ENCODE results near the gene EVPL. TPM values are rescaled to one million over a fixed set of nuclear protein-coding genes. Genes with fewer than 3 reads are reported as not detected.

The EVPL gene
- total and polyA plus RNA-seq, 2 donors (not counting 3 experiments of a cell fraction or from before 2014, with no cell fraction given): not detected

DNA sequence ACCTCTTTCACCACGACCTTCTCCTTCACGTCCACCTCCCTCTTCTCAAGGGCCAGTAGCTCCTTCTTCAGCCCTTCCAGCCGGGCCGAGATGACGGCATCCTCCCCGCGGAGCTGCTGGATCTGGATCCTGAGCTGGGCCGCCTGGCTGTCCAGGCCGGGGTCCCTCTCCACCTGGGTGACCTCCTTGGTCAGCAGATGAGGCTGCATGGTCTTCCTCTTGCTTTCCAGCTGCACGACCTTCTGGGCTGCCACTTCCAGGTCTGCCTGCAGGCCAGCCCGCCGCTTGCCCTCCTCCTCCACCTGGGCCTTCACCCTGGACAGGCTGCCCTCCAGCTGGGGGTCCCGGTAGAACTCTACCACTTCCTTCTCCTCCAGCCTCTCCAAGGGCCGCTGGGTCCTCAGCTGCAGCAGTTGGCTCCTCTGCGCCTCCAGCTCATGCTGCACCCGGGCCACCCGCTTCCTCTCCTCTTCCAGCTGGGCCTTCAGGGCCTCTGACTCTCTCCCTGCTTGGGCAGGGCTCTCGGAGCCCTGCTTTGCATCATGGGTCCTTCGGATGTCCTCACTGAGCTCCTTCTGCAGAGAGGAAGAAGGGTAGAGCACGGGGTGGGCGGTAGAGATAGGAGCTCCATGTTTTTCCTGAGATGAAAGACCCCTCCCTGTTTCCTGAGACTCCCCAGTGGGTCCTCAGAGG is 17.0 kb downstream of the EVPL start:
- H3K27ac ChIP-seq (ENCODE audit: insufficient read depth, low read depth, low read length): no peak overlapping the region
- no peaks in the 10 kb centered on the region for H3K9me1 ChIP-seq (replicated peaks; ENCODE audit: control insufficient read depth, extremely low read depth, insufficient read depth, low read length)
- H3K4me2 ChIP-seq (ENCODE audit: insufficient read depth, low read length): no peak overlapping the region
- POLR2A ChIA-PET: no interaction called here
- H2AFZ ChIP-seq (ENCODE audit: low read depth, low read length): no peak overlapping the region
- DNase-seq (ENCODE audit: low read depth, low spot score) (no peak), FAIRE-seq (no peak)
- no peak overlapping the region for H3K9ac ChIP-seq (replicated peaks; ENCODE audit: extremely low read depth, insufficient read depth, low read length)
- BruUV-seq (replicated peaks): no TSS peak
- dilution Hi-C loops (cut with MboI; ENCODE audit: extremely low pct_ligation_motif_present, low sequenced_read_pairs) (no loop called here), intact Hi-C loops (cut with micrococcal nuclease) (loop anchor here (5.0 to 10.0 kb wide), 5 partner anchors 67 to 265 kb away; partner anchors contain the start of gene ZACN)
- H3K4me3 ChIP-seq (replicated peaks in 1 of 3; ENCODE audit: insufficient read depth in 1 of 3, low read depth in 1 of 3, low read length in 3 of 3): no peak overlapping the region
- H3K4me1 ChIP-seq (ENCODE audit: control insufficient read depth, extremely low read depth, insufficient read depth, low read length): no peaks in the 10 kb centered on the region
- H3K9me3 ChIP-seq (replicated peaks; ENCODE audit: control insufficient read depth, insufficient read depth, low read length): no peaks in the 10 kb centered on the region
- no peaks in the 10 kb centered on the region for H4K20me1 ChIP-seq (replicated peaks; ENCODE audit: control insufficient read depth, extremely low read depth, insufficient read depth, low read length)
- H3K36me3 ChIP-seq (ENCODE audit: control insufficient read depth in 2 of 2, extremely low read depth in 1 of 2, insufficient read depth in 2 of 2, low read length in 2 of 2): no peaks in the 10 kb centered on the region
- no peaks in the 10 kb centered on the region for H3K27me3 ChIP-seq (ENCODE audit: control insufficient read depth in 2 of 2, insufficient read depth in 2 of 2, low read length in 2 of 2)
- TF ChIP-seq MYC (IDR thresholded peaks at IDR 0.05; ENCODE audit: low read depth, low read length): no peak
- CTCF ChIA-PET: interaction anchor here (0.9 to 4.6 kb wide), 10 partner anchors 9 to 279 kb away, joined by 3 to 35 read pairs (median 4); partner anchors contain the start of genes CDK3 and MRPL38
- H3K79me2 ChIP-seq (ENCODE audit: control insufficient read depth, insufficient read depth, low read length): no peaks in the 10 kb centered on the region

- DNase-seq (ENCODE audit: low read depth, low spot score): no peak
- BruUV-seq (replicated peaks): no TSS peak
- H3K4me1 ChIP-seq (ENCODE audit: control insufficient read depth, extremely low read depth, insufficient read depth, low read length): no peaks in the 10 kb centered on the region
- H3K27ac ChIP-seq (ENCODE audit: insufficient read depth, low read depth, low read length): no peak overlapping the region
- H3K27me3 ChIP-seq (ENCODE audit: control insufficient read depth in 2 of 2, insufficient read depth in 2 of 2, low read length in 2 of 2): no peaks in the 10 kb centered on the region
- intact Hi-C loops (cut with micrococcal nuclease) (loop anchor here (10.0 kb wide), 1 partner anchor 235 kb away; a partner anchor contains a TSS), dilution Hi-C loops (cut with MboI; ENCODE audit: extremely low pct_ligation_motif_present, low sequenced_read_pairs) (no loop called here)
- FAIRE-seq: no peak
- H3K79me2 ChIP-seq (ENCODE audit: control insufficient read depth, insufficient read depth, low read length): no peaks in the 10 kb centered on the region
- POLR2A ChIA-PET: no interaction called here
- TF ChIP-seq, protein P1, sequence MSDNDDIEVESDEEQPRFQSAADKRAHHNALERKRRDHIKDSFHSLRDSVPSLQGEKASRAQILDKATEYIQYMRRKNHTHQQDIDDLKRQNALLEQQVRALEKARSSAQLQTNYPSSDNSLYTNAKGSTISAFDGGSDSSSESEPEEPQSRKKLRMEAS (IDR thresholded peaks at IDR 0.05; ENCODE audit: insufficient read depth, insufficient read length): no peak
- no peak for TF ChIP-seq EZH2 (IDR thresholded peaks at IDR 0.05; ENCODE audit: borderline replicate concordance, low read depth, low read length, severe bottlenecking)
- no peak for TF ChIP-seq JUN (IDR thresholded peaks at IDR 0.05; ENCODE audit: borderline replicate concordance, insufficient read depth, insufficient read length, low read depth)
- no peak for TF ChIP-seq GATA2 (IDR thresholded peaks at IDR 0.05; ENCODE audit: insufficient read depth, insufficient read length, low read depth, low read length)
- TF ChIP-seq FOS (IDR thresholded peaks at IDR 0.05; ENCODE audit: borderline replicate concordance, insufficient read depth, low read length): no peak
- no peak for TF ChIP-seq MYC (IDR thresholded peaks at IDR 0.05; ENCODE audit: low read depth, low read length)
- no peak overlapping the region for H3K4me3 ChIP-seq (replicated peaks in 1 of 3; ENCODE audit: insufficient read depth in 1 of 3, low read depth in 1 of 3, low read length in 3 of 3)
- no peak overlapping the region for H3K9ac ChIP-seq (replicated peaks; ENCODE audit: extremely low read depth, insufficient read depth, low read length)
- no peak overlapping the region for H3K4me2 ChIP-seq (ENCODE audit: insufficient read depth, low read length)
- no peaks in the 10 kb centered on the region for H4K20me1 ChIP-seq (replicated peaks; ENCODE audit: control insufficient read depth, extremely low read depth, insufficient read depth, low read length)
- H3K9me3 ChIP-seq (replicated peaks; ENCODE audit: control insufficient read depth, insufficient read depth, low read length): no peaks in the 10 kb centered on the region
- no peak overlapping the region for H2AFZ ChIP-seq (ENCODE audit: low read depth, low read length)
- H3K36me3 ChIP-seq (ENCODE audit: control insufficient read depth in 2 of 2, extremely low read depth in 1 of 2, insufficient read depth in 2 of 2, low read length in 2 of 2): no peaks in the 10 kb centered on the region
- CTCF ChIA-PET: interaction anchor here (0.9 to 4.6 kb wide), 7 partner anchors 10 to 280 kb away, joined by 3 to 35 read pairs (median 4); partner anchors contain the start of genes CDK3 and MRPL38
- no peaks in the 10 kb centered on the region for H3K9me1 ChIP-seq (replicated peaks; ENCODE audit: control insufficient read depth, extremely low read depth, insufficient read depth, low read length)
These were observed 17.7 kb downstream of the EVPL start for GRCh38 chr17:76009447-76009846.
